Coronary artery (tissue), 2 donors: Measurements from ENCODE around the gene PRM3.
A peak's percentile ranks its signal among the peaks of the same experiment; 100 is the strongest.

Experiments
- DNase-seq: peaks from one replicate; pipeline ENCODE4 v3.0.0-alpha.2; 2017; ENCODE audit warnings: low spot score
- H3K27ac ChIP-seq, 2 donors: fragments of 200-600 bp; sonication (generic); one replicate each; pipeline ENCODE4 v1.5.1; 2016 to 2019
- H3K4me3 ChIP-seq: fragments of 200-600 bp; sonication (generic); 2 replicates; pipeline ENCODE4 v1.5.1; 2016; ENCODE audit warnings: mild to moderate bottlenecking, moderate library complexity
- TF ChIP-seq, protein P1 (sequence below): fragments of 200-600 bp; sonication (generic); IDR thresholded peaks from one replicate; pipeline ENCODE4 v1.5.1; 2019; ENCODE audit warnings: antibody characterized with exemption

The PRM3 gene

DNA sequence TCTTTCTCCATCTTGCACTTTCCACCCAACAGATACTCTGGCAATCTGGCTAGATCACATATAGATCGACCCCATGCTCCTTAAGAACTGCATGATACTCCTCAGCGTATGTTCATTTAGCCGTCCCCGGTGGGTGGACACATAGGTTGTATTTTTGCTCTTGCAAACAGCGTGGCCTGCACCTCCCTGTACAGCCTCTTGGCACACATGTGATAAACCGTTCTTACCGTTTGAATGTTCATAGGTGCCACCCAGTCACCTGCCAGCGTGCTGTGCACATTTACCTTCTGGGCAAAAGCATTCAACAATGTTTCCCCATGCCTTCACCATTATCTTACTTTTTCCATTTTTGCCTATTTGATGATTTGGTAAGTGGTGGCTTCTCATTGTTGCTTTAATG lies 10.5 kb downstream of the PRM3 start:
- TF ChIP-seq, protein P1, sequence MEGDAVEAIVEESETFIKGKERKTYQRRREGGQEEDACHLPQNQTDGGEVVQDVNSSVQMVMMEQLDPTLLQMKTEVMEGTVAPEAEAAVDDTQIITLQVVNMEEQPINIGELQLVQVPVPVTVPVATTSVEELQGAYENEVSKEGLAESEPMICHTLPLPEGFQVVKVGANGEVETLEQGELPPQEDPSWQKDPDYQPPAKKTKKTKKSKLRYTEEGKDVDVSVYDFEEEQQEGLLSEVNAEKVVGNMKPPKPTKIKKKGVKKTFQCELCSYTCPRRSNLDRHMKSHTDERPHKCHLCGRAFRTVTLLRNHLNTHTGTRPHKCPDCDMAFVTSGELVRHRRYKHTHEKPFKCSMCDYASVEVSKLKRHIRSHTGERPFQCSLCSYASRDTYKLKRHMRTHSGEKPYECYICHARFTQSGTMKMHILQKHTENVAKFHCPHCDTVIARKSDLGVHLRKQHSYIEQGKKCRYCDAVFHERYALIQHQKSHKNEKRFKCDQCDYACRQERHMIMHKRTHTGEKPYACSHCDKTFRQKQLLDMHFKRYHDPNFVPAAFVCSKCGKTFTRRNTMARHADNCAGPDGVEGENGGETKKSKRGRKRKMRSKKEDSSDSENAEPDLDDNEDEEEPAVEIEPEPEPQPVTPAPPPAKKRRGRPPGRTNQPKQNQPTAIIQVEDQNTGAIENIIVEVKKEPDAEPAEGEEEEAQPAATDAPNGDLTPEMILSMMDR, result no peak
- no peak overlapping the region for H3K27ac ChIP-seq
- H3K4me3 ChIP-seq, result no peak overlapping the region
- no peak for DNase-seq

DNA sequence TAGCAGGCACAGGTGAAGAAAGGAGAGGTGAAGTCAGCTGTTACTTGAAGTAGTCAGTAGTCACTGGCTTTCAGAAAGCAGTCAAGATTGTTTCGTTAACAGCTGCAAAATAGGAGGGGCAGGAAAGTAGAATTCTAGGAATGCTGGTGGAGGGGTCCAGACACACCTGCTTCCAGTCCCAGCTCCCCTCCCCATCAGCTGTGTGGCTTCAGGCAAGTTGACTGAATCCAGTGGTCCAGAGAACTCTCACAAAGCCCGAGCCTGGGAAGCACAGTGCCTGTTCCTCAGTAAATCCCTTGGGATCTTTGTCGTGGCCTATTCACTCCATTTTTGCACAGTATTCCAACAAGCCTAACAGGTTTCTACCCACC lies 12.8 kb downstream of the PRM3 start:
- Histone ChIP-seq H3K4me3 (no peak overlapping the region), H3K27ac (no peak overlapping the region)
- DNase-seq, result no peak
- TF ChIP-seq, protein P1, result no peak

DNA sequence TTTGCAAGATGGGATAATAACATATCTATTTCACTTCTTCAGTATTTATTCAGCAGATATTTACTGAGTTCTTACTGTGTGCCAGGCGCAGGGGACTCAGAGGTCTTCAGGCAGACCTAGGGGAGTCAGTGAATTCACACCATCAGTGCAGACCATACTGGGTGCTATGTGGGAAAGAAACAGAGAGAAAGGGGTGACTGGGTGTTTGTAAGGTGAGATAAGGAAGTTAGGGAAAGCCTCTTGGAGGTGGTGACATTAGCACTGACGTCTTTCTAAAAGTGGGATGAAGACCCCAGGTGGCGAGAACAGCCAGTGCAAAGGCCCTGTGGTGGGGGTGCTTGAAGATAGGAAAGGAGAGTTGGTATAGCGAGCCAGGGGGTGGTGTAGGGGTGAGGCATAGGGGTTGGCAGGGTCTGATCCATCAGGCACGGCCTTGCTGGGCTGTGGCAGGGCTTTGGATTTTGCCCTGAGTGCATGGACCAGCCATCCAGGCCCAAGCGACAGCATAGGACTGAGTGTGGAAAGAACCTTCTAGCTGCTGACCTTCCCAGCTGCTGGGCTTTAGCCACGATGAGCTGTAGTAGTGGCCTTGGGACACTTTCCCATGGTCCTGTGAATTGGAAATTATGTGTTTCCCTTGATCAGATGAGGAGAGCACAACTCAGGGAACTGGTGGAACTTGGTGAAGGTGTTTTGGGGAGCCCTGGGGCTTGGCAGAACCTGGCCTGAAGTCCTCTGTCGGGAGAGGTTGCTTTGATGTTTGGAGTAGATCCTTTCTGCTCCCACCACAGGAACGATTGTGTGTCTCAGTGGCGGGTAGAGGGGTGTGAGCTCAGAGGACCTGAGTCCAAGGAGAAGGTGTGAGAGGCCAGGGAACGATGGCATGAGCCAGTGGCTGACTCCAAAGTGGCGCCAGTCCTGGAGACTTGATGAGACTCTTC lies 13.5 kb downstream of the PRM3 start:
- Histone ChIP-seq H3K4me3 (no peak overlapping the region), H3K27ac (peak overlapping the region in 1 of 2 donors; percentile 48)
- TF ChIP-seq, protein P1, result no peak
- DNase-seq, result no peak

DNA sequence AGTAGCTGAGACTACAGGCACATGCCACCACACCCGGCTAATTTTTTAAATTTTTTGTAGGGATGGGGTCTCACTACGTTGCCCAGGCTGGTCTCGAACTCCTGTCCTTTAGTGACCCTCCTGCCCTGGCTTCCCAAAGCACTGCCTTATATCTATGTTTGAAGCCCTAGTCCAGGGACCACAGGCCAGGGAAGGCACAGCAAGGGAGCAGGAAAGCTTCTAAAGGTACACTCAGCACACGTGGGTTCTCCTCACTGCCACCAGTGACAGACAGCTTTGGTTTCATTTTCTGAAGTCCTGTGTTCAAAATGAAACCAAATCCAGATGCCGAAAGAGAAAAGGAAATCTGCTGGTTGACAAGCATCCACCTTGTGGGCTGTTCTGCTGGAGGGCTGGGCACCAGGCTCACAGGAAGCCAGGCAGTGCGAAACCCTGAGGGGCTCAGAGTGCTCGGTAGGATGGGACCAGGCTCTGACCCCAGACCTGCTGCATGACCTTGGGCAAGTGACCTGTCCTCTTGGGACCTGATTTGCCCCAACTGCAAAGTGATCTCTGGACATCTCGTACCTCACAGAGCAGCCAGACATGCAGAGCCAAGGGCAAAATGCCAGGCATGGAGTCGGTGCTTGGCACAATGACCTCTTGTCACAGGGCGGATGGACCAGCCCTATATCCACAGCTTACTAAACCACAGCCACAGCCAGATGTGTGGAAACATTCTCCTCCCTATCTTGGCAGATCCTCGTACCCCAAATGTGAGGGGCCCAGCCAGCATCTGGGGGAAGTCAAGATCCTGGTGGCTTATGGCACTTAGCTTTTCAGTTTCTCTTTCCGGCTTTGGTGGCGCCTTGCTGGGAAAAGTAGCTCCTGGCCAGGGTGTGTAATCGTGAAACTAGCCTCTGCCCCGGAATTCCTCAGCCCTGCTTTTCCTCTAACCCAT lies 14.6 kb downstream of the PRM3 start:
- TF ChIP-seq, protein P1, result no peak
- Histone ChIP-seq H3K27ac (peak overlapping the region; percentile 44 to 48), H3K4me3 (peak overlapping the region; percentile 40)
- no peak for DNase-seq

DNA sequence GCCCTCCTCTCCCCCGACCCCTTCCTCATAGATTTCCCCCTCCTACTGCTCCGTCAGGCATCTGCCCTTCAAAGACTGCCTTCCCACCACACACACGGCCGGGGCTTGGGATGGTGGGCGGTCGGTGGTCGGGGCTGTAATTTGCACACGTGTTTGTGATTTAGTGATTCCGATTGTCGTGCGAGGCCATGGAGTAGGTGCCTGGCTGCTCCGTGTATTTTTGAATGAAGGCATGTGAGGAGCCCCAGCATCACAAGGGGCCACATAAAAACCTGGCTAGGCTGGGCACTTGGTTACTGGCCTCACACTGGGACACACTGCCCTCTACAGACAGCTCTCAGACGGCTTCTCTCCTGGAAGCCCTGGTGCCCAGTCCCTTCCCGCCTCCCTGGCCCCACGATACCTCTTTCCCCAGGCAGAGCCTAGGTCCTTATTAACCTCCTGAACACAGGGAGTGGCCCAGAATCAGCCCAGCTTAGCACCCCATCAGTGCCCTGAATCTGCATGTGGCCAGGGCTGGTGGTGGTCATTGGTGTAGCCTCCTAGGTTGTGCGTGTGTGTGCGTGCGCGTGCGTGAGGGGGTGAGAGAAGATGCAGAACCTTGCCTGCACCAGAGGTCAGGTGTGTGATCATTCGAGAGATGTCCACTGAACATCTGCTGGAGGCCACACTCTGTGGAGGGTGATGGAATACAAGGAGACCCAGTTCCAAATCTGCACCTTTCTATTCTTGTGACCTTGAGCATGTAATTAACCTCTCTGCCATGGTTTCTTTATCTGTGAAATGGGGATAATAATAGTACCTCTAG lies 16.1 kb downstream of the PRM3 start:
- TF ChIP-seq, protein P1, result peak; percentile 56
- Histone ChIP-seq H3K4me3 (peak overlapping the region; percentile 81), H3K27ac (peak overlapping the region; percentile 97 to 98)
- DNase-seq, result no peak

DNA sequence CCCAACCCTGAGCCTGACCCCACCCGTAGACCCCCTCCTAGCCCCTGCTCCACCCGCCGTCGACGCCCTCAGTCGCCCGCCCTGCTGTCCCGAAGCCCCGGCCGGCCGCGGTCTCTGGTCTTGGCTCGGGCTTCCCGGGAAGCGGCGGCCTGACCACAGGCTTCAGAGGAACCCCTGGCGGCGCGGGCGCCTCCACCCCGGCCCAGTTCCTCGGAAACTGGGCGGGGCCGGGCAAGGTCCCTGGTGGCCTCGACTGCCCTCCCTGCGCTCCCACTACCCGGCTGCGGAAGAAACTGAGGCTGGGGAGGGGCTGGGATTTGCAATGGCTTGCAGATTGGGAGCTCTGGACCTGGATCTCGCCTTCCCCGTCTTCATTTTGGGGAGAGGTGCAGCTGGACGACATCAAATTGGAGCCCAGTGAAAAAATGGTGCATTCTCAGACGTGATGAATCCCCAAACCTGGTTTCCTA lies 16.7 kb downstream of the PRM3 start:
- peak; percentile 84 for DNase-seq
- peak overlapping the region; percentile 97 to 98 for H3K27ac ChIP-seq
- TF ChIP-seq, protein P1, result no peak

More for the DNA sequence above, 16.7 kb downstream of the PRM3 start:
- peak overlapping the region; percentile 81 for H3K4me3 ChIP-seq
